ENCODE results near the gene SST. TPM values are rescaled to one million over a fixed set of nuclear protein-coding genes. Genes with fewer than 3 reads are reported as not detected.
A peak's percentile ranks its signal among the peaks of the same experiment; 100 is the strongest.

Gene SST
- total RNA-seq, 1 experiment from 2014 or later: not detected

GRCh38 chr3:187705164-187705563 lies 35.0 kb upstream of the SST start:
- Histone ChIP-seq H3K27ac (ENCODE audit: low read depth, low read length) (no peak overlapping the region), H3K9me3 (ENCODE audit: control insufficient read depth in 1 of 2, insufficient read depth in 1 of 2, low read depth in 1 of 2, low read length in 2 of 2) (no peaks in the 10 kb centered on the region), H3K27me3 (ENCODE audit: insufficient read depth, low read length) (no peaks in the 10 kb centered on the region), H4K20me1 (ENCODE audit: insufficient read depth) (no peaks in the 10 kb centered on the region), H3K9ac (ENCODE audit: low read length) (no peak overlapping the region), H2AFZ (ENCODE audit: low read depth, low read length, poor library complexity, severe bottlenecking) (no peak overlapping the region), H3K4me3 (replicated peaks in 1 of 2; ENCODE audit: low read depth in 1 of 2, low read length in 2 of 2) (no peak overlapping the region), H3K36me3 (ENCODE audit: control insufficient read depth in 1 of 2, insufficient read depth in 2 of 2, low read length in 2 of 2) (no peaks in the 10 kb centered on the region), H3K79me2 (ENCODE audit: insufficient read depth, low read length) (no peaks in the 10 kb centered on the region), H3K4me1 (ENCODE audit: control insufficient read depth in 1 of 2, insufficient read depth in 2 of 2, low read length in 2 of 2) (peaks cover 0 to 5% of the 10 kb centered on the region in 2 experiments; a peak in 2 of 4 replicates), H3K4me2 (ENCODE audit: low read length) (peak overlapping the region; percentile 13; the same call in 1 of the 2 replicates), H3K9me2 (ENCODE audit: insufficient read depth) (no peaks in the 10 kb centered on the region)
- DNase-seq (ENCODE audit: low read depth, low spot score) (no peak), ATAC-seq (no peak)
- RAD21 ChIA-PET (ENCODE audit: low non-redundant PET in 1 of 2, low total read pairs in 2 of 2, uncharacterized antibody in 2 of 2, unreplicated experiment in 2 of 2): no interaction called here
- BruUV-seq (replicated peaks): no TSS peak
- intact Hi-C loops (cut with micrococcal nuclease): no loop called here
- CTCF ChIA-PET: interaction anchor here (0.9 to 1.6 kb wide), 2 partner anchors 9 to 1762 kb away, joined by 3 to 5 read pairs; no protein-coding TSS in a partner anchor
- POLR2A ChIA-PET: no interaction called here
- TF ChIP-seq ZNF274 (IDR thresholded peaks at IDR 0.05; ENCODE audit: low read depth, low read length) (no peak), ATF3 (IDR thresholded peaks at IDR 0.05) (no peak), CBX3 (IDR thresholded peaks at IDR 0.05; ENCODE audit: low read depth) (no peak), POLR2AphosphoS5 (IDR thresholded peaks at IDR 0.05; ENCODE audit: low read depth, low read length) (no peak), ZFX (IDR thresholded peaks at IDR 0.05) (no peak), POLR2A (IDR thresholded peaks at IDR 0.05; ENCODE audit: borderline replicate concordance, extremely low read depth, insufficient read depth, insufficient read length) (no peak), EZH2phosphoT487 (IDR thresholded peaks at IDR 0.05; ENCODE audit: borderline replicate concordance) (no peak), ELF1 (IDR thresholded peaks at IDR 0.05; ENCODE audit: borderline replicate concordance, low read depth) (no peak), REST (IDR thresholded peaks at IDR 0.05; ENCODE audit: low read depth) (no peak), YY1 (IDR thresholded peaks at IDR 0.05; ENCODE audit: extremely low read depth, insufficient replicate concordance, low read depth, low read length) (no peak), SRF (IDR thresholded peaks at IDR 0.05; ENCODE audit: low read depth) (no peak), CEBPB (IDR thresholded peaks at IDR 0.05; ENCODE audit: low read depth) (no peak), CTCF (IDR thresholded peaks at IDR 0.05 in 2 of 3, conservative IDR thresholded peaks at IDR 0.05 in 1 of 3; ENCODE audit: borderline replicate concordance in 1 of 3, insufficient read depth in 1 of 3, low read depth in 2 of 3, low read length in 2 of 3) (no peak), SIN3A (IDR thresholded peaks at IDR 0.05; ENCODE audit: low read depth) (no peak)
